Ecto neural progenitor cell (in vitro differentiated cells): ENCODE results near the gene MEPE.
"Not testable (repeated sequence)": the region's sequence is repeated elsewhere in the genome, so short reads cannot be mapped to it uniquely, and the experiment has no call there.

Source experiments
- DNase-seq: peaks from one replicate; pipeline ENCODE4 v3.0.0-alpha.2; 2018; ENCODE audit warnings: low spot score

MEPE gene

GRCh38 chr4:87884976-87885549, 52.3 kb downstream of the MEPE start:
- no peak for DNase-seq

- no peak for DNase-seq
These were observed 53.3 kb downstream of the MEPE start for GRCh38 chr4:87886083-87886482.

- DNase-seq = not testable (repeated sequence)
These were observed 58.0 kb downstream of the MEPE start for GRCh38 chr4:87890753-87891152.

- DNase-seq = no peak
These were observed 63.3 kb downstream of the MEPE start for GRCh38 chr4:87895964-87896621.
